Suppressor macrophage treated with lipopolysaccharide for 4 hours (primary cell): ENCODE data around the gene TPCN2.
"Not testable (repeated sequence)": the region's sequence is repeated elsewhere in the genome, so short reads cannot be mapped to it uniquely, and the experiment has no call there.

Experiments used
- DNase-seq: peaks from one replicate; pipeline ENCODE4 v3.0.0-alpha.2; 2020

Gene TPCN2

GRCh38 chr11:69076129-69076791 lies 27.5 kb downstream of the TPCN2 start:
- no peak for DNase-seq

GRCh38 chr11:69076977-69077376 lies 28.2 kb downstream of the TPCN2 start:
- DNase-seq = not testable (repeated sequence)

GRCh38 chr11:69078508-69078907 lies 29.8 kb downstream of the TPCN2 start:
- DNase-seq = no peak

- peak; percentile 95 for DNase-seq
These were observed 30.3 kb downstream of the TPCN2 start for GRCh38 chr11:69078930-69079605.

- DNase-seq = peak; percentile 46
These were observed 31.0 kb downstream of the TPCN2 start for GRCh38 chr11:69079661-69080256.

GRCh38 chr11:69080257-69080995 lies 31.7 kb downstream of the TPCN2 start:
- DNase-seq = peak; percentile 85

- DNase-seq = no peak
These were observed 32.4 kb downstream of the TPCN2 start for GRCh38 chr11:69081180-69081579.

- no peak for DNase-seq
These were observed 35.0 kb downstream of the TPCN2 start for GRCh38 chr11:69083531-69084247.

GRCh38 chr11:69084371-69084770 lies 35.6 kb downstream of the TPCN2 start:
- no peak for DNase-seq

- DNase-seq = no peak
These were observed 36.9 kb downstream of the TPCN2 start for GRCh38 chr11:69085490-69086095.

- DNase-seq = no peak
These were observed 37.7 kb downstream of the TPCN2 start for GRCh38 chr11:69086152-69087132.

- no peak for DNase-seq
These were observed 38.4 kb downstream of the TPCN2 start for GRCh38 chr11:69087133-69087524.

GRCh38 chr11:69087811-69088210 lies 39.1 kb downstream of the TPCN2 start:
- DNase-seq = no peak

GRCh38 chr11:69088676-69089146 lies 40.0 kb downstream of the TPCN2 start:
- DNase-seq = peak; percentile 80

GRCh38 chr11:69089258-69089657 lies 40.5 kb downstream of the TPCN2 start:
- peak; percentile 34 for DNase-seq

- no peak for DNase-seq
These were observed 43.0 kb downstream of the TPCN2 start for GRCh38 chr11:69091638-69092165.

GRCh38 chr11:69092263-69092662 lies 43.5 kb downstream of the TPCN2 start:
- no peak for DNase-seq

GRCh38 chr11:69093106-69093505 lies 44.4 kb downstream of the TPCN2 start:
- DNase-seq = no peak

GRCh38 chr11:69094111-69094914 lies 45.6 kb downstream of the TPCN2 start:
- DNase-seq = no peak

- DNase-seq = no peak
These were observed 46.2 kb downstream of the TPCN2 start for GRCh38 chr11:69094915-69095290.
